IPS-15b (cell line): ENCODE results near the gene PRELID3B.
"Not testable (repeated sequence)": the region's sequence is repeated elsewhere in the genome, so short reads cannot be mapped to it uniquely, and the experiment has no call there.

ENCODE experiments used
- H3K27me3 ChIP-seq: one replicate; pipeline ENCODE4 v1.6.1; 2013; ENCODE audit warnings: low read length; ENCODE audit not compliant: control insufficient read depth, insufficient read depth
- H3K36me3 ChIP-seq: one replicate; pipeline ENCODE4 v1.6.1; 2013; ENCODE audit warnings: low read length; ENCODE audit not compliant: control insufficient read depth, insufficient read depth
- H3K4me1 ChIP-seq: one replicate; pipeline ENCODE4 v1.6.1; 2013; ENCODE audit warnings: mild to moderate bottlenecking, low read length; ENCODE audit not compliant: control insufficient read depth, insufficient read depth
- H3K4me3 ChIP-seq: one replicate; pipeline ENCODE4 v1.5.1; 2013; ENCODE audit warnings: low read depth, low read length
- H3K9ac ChIP-seq: one replicate; pipeline ENCODE4 v1.6.1; 2013; ENCODE audit warnings: low read depth, mild to moderate bottlenecking, low read length
- H3K9me3 ChIP-seq: one replicate; pipeline ENCODE4 v1.6.1; 2013; ENCODE audit warnings: mild to moderate bottlenecking, low read length; ENCODE audit not compliant: control insufficient read depth, insufficient read depth

PRELID3B gene

GRCh38 chr20:59013959-59014608 is 28.5 kb downstream of the PRELID3B start:
- H3K27me3 ChIP-seq: peaks cover 5% of the 10 kb centered on the region
- no peaks in the 10 kb centered on the region for H3K36me3 ChIP-seq
- H3K4me1 ChIP-seq: no peaks in the 10 kb centered on the region
- no peaks in the 10 kb centered on the region for H3K9me3 ChIP-seq
- H3K4me3 ChIP-seq: no peak overlapping the region
- H3K9ac ChIP-seq: no peak overlapping the region

DNA sequence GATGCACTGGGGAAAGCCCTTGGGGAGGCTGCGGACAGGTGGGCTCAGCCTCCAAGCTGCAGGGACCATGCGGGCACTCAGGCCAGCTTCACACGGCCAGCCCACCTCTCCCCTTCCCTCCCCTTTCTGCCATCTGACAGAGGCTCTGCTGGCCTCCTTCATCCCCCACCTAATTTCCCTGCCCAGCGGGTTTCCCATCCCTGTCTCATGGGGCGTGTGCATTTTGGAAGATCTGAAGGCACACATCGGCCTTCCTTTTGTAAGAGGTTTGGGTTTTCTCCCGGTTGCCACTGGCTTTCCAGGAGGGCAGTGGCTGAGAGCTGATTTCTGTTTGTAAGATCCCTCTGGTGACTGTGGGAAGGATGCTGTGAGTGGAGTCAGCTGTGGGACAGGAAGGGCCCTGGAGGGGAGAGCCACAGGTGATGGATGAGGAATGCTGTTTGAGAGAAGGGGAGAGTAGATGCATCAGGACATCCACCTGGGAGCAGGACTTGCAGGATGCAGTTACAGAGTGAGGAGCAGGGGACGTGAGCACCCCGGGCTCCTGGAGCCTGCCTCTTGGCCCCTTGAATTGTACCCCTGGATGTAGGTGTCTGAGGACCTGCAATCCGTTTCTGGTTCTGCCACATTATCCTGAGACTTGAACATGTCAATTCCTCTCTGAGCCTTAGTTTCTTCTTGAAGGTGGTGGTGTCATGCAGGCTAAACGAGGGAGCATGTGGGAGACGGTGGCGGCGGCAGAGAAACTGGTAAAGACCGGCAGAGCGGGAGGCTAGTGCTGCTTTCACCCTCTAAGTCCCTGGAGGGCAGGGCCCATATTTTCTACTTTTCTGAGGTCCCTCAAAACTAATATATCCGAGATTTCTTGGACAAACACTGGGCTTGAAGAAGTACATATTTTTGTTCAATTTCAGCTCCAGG is 29.3 kb downstream of the PRELID3B start:
- Histone ChIP-seq H3K4me1 (no peaks in the 10 kb centered on the region), H3K9ac (no peak overlapping the region), H3K36me3 (no peaks in the 10 kb centered on the region), H3K9me3 (no peaks in the 10 kb centered on the region), H3K27me3 (peaks cover 10% of the 10 kb centered on the region), H3K4me3 (no peak overlapping the region)

GRCh38 chr20:59011874-59012157 is 30.8 kb downstream of the PRELID3B start:
- H3K27me3 ChIP-seq: peaks cover 15% of the 10 kb centered on the region
- not testable (repeated sequence) for H3K9me3 ChIP-seq, H3K9ac ChIP-seq, H3K36me3 ChIP-seq, H3K4me1 ChIP-seq, H3K4me3 ChIP-seq

GRCh38 chr20:59010995-59011873 is 31.4 kb downstream of the PRELID3B start:
- H3K9me3 ChIP-seq: no peaks in the 10 kb centered on the region
- no peak overlapping the region for H3K4me3 ChIP-seq
- peaks cover 2% of the 10 kb centered on the region for H3K4me1 ChIP-seq
- no peaks in the 10 kb centered on the region for H3K36me3 ChIP-seq
- H3K27me3 ChIP-seq: peaks cover 15% of the 10 kb centered on the region
- no peak overlapping the region for H3K9ac ChIP-seq

DNA sequence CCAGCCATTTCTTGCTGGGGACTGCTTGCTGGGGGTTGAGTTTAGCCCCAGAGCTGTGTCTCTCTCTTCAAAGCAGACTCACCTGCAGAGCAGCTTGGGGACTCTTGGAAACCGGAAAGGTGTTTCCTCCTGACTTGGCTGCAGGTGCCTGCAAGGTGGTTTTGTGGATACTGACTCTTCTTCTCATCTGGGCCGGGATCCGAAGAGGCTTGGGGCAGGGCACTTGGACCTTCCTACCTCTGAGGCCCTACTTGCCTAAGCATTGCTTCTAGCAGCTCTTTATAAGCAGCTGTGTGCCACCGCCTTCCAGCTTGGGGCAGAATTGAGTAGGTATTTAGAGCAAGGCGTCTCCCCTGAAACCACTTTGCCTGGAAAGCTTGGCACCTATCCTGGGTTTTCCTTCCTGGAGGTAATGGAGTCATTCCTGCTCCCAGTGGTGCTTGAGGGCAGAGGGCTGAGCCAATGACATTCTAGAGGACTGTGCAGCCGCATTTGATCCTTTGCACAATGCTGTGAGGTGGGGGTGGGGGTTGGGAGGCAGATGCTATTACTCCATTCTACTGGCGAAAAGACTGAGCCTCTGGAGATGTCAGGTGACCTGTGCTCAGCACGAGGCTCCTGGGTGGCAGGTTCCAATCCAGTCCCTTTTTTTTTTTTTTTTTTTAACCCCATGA is 32.1 kb downstream of the PRELID3B start:
- H3K4me3 ChIP-seq: no peak overlapping the region
- peaks cover 15% of the 10 kb centered on the region for H3K27me3 ChIP-seq
- H3K4me1 ChIP-seq: peaks cover 2% of the 10 kb centered on the region
- no peak overlapping the region for H3K9ac ChIP-seq
- no peaks in the 10 kb centered on the region for H3K9me3 ChIP-seq
- no peaks in the 10 kb centered on the region for H3K36me3 ChIP-seq

DNA sequence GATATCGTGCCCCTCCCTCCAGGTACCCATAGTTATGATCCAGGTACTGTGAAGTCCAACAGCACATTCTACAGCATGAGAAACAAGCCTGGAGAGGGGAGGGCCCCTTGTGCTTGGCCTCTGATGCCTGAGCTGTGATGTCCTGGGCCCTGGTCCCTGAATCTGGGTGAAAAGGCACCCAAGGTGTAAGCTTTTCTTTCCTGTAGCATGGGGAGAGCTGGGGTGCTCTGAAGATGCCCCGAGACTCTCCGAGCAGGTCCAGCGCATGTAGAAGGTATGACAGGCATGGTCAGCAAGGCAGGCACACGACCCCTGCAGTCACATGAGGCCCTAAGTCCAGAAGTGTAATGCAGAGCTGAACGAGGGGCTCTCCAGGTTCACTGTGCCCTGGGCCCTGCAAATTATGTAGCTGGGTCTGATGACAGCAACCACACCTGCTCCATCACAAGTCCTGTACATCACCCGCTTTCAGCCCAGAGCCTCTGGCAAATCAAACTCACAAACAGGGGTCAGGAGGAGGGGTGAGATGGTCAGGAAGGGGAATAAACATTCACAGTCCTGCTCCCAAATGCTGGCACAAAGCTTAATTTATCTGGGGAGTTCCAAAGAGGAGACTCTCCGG is 33.8 kb downstream of the PRELID3B start:
- Histone ChIP-seq H3K4me3 (no peak overlapping the region), H3K27me3 (peaks cover 11% of the 10 kb centered on the region), H3K9me3 (no peaks in the 10 kb centered on the region), H3K36me3 (no peaks in the 10 kb centered on the region), H3K4me1 (peaks cover 2% of the 10 kb centered on the region), H3K9ac (no peak overlapping the region)

DNA sequence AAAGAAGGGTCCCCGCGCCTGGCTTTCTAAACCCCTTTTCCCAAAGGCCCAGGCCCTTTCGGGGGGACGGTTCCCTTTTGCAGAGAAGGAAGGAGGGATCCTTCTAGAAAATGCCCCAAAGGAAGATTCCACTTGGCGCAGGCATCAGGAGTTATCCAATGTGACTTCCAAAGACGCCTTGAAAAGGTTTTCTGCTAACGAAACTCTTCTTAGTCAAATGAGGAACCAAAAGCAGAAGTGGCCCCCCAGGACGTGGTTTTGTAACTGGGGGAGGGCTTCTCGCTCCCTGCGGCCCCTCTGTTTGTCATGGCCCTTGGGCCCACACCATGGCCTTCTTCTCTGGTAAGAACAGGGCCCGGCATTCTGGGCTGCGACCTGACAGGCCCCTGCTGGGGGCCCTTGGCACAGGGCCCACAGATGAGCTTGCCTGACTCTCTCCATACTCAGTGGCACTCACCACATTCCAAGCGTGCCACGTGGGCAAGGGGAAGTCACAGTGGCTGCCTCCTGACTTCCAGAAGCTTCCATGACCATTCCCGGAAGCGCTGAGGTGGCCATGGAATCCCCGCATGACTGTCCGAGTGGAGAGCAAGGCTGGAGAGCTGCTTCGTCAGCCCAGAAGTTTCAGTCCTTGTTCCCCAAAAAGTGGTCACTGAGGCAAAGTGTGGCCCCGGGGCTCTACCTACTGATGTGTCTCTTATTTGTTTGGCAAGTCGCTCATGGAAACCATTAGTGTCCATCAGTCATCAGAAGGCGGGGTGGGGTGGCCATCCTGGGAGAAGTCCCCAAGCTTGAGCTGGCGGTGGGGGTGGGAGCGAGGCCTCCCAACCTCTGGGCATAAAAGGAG is 34.7 kb downstream of the PRELID3B start:
- Histone ChIP-seq H3K4me1 (peaks cover 2% of the 10 kb centered on the region), H3K36me3 (no peaks in the 10 kb centered on the region), H3K4me3 (peak overlapping the region; percentile 18), H3K27me3 (peaks cover 10% of the 10 kb centered on the region), H3K9ac (no peak overlapping the region), H3K9me3 (no peaks in the 10 kb centered on the region)

DNA sequence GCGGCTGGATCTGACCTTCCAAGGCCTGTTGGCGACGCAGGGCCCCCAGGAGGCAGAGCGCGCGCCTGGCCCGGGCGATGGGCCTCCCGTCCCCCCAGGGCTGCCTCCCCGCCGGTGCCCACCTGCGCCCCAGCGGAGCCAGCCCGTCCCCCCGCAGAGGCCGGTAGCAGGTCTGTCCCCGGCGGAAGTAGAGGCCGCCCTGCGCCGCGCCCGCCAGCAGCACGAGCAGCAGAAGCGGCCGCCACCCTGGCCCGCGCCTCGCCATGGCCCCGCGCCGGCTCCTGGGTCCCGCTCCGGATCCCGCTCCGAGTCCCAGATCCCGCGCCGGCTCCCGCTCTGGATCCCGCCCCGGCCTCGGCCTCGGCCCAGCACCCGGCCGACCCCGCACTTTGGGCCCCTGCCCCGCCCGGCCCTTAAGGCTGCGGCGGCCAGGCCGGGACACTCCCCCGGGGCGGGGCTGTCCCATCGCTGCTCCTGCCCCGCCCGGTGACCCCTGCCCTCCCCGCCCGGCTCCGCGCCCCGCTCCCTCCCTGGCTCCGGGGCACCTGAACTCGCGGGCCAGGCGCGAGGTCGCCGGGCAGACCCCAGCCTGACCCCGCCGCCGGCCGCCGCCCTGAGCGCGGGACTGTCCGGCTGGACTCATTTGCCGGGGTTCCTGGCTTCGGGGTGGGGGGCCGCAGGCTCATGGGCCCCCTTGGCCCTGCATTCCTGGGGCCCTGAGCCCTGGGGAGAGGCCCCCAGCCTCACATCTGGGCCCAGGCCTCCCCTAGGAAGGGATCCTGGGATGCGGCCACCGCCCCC is 35.5 kb downstream of the PRELID3B start, which contains the start of gene CTSZ:
Gene CTSZ, minus strand, starts transcription at position 391 of the 801 bp plus-strand sequence. Its CDS starts 126 bp downstream, at position 265.
- Histone ChIP-seq H3K4me3 (peak within 1 kb of the TSS; percentile 59), H3K9me3 (no peaks in the 10 kb centered on the region), H3K36me3 (no peaks in the 10 kb centered on the region), H3K27me3 (peaks cover 10% of the 10 kb centered on the region), H3K4me1 (peaks cover 2% of the 10 kb centered on the region), H3K9ac (peak within 1 kb of the TSS; percentile 60)

DNA sequence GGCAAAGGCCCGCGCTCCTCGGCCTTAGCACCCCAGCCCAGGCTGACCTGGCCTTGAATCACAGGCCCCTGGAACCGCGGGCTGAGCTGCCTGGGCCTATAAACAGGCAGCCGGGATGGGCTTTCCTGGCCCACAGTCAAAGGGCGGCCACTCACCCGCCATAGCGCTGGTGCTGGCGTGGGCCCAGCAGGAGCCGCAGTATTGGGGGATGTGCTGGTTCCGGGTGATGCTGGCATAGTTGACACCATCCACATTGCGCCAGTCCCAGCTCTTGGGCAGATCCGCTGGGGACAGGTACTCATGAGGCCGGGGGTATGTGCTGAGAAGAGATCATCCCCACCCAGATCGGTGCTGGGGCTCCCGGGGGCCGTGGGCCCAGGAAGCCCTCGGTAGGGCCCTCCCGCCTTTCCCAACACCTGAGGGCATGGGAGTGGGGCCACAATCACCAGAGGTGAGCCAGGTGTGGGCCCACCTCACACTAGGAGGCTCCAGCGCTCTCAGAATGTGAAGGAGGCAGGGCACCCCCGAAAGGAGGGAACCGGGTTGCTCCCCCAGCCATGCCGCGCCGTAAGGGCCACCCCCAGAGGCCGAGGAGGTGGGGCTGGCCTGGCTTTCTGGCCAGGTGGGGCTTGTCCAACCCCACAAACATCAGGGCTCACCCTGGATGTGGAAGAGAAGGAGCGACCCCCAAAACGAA is 36.3 kb downstream of the PRELID3B start:
- peak overlapping the region; percentile 60 for H3K9ac ChIP-seq
- no peaks in the 10 kb centered on the region for H3K9me3 ChIP-seq
- peaks cover 2% of the 10 kb centered on the region for H3K4me1 ChIP-seq
- peaks cover 10% of the 10 kb centered on the region for H3K27me3 ChIP-seq
- H3K36me3 ChIP-seq: peaks cover 2% of the 10 kb centered on the region
- H3K4me3 ChIP-seq: peak overlapping the region; percentile 59
